Lung microvascular endothelial cell (primary cell): ENCODE data around the gene GLUD1. TPM values are rescaled to one million over a fixed set of nuclear protein-coding genes. Genes with fewer than 3 reads are reported as not detected.
A peak's percentile ranks its signal among the peaks of the same experiment; 100 is the strongest.
"Not testable (repeated sequence)": the region's sequence is repeated elsewhere in the genome, so short reads cannot be mapped to it uniquely, and the experiment has no call there.

Experiments
- DNase-seq, 2 donors: peaks; one replicate each; pipeline versions ENCODE4 v3.0.0 to v3.0.0-alpha.2; 2010; ENCODE audit warnings: low read depth in 2 of 2
- total RNA-seq: library from RNA; depleted of rRNA; stranded (reverse); fragments of >200 nt; gene quantifications from 2 replicates; pipeline ENCODE4 v1.2.1, GENCODE V29; 2014

The GLUD1 gene
- 141 and 146 TPM in 2 replicates for total RNA-seq

DNA sequence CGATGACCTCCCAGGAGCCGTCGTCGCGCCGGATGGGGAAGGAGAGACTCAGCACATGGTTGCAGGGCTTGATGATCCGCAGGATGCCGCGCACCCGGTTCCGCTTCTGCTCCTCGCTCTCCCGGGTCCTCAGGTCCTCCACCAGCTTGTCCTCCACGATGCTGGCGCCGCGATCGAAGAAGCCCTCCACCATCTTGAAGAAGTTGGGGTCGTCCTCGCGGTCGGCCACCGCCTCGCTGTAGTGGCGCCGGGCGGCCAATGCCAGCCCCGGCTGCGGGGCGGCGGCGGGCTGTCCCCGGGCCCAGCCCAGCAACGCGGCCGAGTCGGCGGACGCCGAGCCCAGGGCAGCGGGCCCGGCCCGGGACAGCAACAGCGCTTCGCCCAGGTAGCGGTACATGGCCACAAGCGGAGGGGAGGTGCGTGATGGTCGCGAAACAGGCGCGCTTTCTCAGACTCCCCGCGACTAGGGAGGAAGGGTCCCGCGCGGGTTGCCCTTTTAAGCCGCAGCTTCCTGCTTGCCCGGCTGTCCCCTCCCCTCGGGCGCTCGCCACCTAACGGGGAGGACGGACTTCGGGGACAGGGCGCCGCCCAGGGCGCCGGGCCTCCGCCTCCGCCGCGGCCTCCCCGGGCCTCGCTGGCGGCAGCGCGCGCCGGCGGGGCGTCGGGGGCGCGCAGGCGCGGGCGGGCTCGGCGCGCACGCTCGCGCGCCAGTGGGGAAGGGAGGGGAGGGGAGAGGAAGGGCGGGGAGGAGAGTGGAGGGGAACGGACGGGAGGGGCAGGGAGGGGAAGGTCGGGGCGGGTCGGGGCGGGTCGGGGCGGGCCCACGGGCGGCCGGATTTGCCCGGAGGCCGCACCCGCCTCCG is at the start of gene GLUD1, which contains the start of gene SHLD2:
TSS of gene GLUD1 (minus strand) at position 471 of the 863 bp plus-strand sequence. CDS start at position 397, 74 bp downstream.
TSS of gene SHLD2 (plus strand) at position 834 of the 863 bp plus-strand sequence. CDS start 56,149 bp downstream, outside the sequence.
- DNase-seq = peak; percentile 92 to 95

DNA sequence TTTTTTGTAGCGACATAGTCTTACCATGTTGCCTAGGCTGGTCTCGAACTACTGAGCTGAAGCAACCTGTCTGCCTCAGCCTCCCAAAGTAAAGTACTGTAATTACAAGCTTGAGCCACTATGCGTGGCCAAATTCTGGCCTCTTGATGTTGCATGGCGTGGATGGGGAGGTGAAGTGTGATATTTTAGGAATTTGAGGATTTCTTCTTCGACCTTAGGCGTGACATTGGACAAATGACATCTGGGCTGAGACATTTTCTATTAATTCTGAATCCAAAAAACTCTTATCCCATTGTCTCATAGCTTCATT is 48.4 kb upstream of the GLUD1 start:
- not testable (repeated sequence) for DNase-seq

DNA sequence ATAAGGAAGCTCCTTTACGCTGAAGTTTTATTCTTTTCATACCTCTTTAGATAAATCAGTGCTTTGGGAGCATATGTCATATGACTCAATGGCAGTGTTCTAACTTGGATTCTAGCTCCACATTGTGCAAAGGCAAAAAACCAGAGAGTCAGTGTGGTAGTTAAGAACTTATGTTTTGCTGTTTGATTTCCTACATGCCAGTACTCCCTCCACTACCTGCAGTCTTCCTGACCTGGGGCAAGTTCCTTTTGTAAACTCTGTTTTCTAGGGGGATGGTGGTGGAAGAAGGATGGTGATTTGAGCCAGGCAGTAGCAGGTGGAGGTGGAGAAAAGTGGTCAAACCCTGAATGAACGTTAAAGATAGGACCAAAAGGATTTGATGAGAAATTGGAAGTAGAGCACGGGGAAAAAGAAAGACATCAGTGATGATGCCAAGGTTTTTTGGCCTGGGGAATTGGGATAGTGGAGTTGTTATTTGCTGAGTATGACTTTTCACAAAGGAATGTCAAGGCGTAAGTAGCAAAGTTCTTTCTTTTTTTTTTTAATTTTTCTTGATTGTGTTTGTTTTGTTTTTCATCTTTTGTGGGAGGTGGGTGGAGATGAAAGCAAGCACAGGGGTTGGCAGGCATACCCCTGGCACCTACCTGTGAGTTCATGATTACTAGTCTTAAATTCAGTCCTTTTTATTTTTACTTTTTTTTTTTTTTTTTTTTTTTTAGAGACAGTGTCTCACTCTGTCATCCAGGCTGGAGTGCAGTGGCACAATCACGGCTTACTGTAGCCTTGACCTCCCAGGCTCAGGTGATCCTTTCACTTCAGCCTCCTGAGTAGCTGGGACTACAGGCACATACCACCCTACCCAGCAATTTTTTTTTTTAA is 47.8 kb upstream of the GLUD1 start:
- DNase-seq = peak in 1 of 2 donors; percentile 1

DNA sequence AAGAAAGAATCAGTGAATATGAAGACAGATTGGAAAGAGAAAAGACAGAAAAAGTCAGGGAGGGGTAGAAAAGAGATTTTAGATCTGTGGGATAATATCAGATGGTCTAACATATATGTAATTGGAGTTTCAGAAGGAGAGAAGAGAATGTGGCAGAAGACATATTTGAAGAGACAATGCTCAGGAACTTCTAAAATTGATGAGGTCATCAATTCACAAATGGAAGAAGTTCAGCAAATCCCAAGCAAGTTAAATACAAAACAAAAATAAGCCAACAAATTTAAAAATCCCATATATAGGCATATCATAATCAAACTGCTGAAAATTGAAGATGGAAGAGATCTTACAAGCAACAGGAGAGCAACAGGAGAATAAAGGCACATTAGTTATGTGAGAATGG is 42.8 kb upstream of the GLUD1 start:
- DNase-seq = not testable (repeated sequence)

DNA sequence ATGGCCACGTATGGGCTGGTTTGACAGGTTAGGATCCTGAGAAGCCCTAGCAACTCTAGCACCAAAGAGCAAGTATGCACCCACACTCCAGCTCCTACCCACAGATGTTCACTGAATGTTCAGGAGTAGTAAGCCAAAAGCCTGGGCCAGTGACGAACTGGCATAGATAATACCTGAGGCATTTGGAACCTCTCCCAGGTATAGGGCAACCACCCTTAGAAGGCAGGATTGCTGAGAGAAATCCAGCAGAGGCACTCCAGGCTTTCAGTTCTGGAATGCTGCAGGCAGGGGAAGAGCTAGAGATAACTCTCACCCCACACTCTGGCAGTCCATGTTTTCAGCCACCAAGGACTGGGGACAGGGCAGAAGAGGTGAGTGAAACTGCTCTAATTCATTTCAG is 39.8 kb upstream of the GLUD1 start:
- DNase-seq = not testable (repeated sequence)

DNA sequence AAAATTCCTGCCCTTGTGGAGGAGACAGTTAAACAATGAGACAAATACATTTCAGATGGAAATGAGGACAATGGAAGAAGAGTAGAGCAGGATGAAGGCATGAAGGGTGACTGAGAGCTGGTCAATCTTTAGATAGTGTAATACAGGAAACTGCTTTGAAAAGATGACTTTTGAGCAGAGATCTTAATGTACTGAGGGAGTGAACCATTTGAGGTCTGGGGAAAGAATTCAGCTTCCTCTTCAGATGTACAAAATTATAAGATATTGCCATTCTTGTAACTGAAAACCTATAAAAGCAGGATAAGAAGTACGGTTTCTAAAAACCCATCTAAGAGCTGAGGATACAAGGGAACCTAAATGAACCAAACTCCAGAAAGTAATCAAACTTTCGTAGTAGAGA is 39.3 kb upstream of the GLUD1 start:
- DNase-seq = not testable (repeated sequence)

DNA sequence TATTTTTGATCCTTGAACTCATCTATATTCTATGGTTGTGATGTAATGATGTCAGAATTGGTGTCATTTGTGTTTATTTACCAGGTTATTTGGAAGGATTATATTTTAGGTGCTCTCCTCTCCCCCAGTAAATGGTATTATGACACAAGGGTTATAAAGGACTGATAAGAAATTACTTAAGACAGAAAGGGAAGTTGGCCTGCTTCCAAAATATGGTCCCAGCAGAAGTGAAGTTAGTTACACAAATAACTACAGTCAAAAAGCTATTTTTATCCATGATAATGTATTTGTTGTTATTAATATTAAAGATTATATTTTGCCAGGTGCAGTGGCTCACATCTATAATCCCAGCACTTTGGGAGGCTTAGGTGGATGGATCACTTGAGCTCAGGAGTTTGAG is 37.5 kb upstream of the GLUD1 start:
- peak in 1 of 2 donors; percentile 60 for DNase-seq

DNA sequence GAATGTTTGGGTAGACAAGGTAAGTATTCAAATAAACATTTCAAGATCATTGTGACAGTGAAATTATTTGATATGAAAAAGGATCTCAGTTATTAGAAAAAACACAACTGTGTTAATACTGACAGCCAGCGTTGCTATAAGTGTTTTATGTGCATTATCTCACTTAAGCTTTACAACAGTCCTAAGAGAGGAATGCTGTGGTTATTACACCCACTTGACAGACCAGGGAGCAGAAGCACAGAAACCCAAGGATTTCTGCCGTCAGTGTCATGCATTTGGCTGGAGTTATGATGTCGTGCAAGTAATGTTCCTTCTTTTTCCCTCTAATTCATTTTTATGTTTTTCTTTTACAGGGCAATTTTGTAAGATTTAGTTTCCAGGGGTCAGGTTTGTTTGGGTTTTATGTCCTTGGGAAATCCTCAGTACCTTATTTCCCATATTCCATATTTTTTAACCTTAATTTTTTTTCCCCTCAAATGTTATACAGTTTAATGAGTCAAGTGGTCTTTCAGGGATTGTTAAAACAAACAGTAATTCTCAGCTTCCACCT is 33.0 kb upstream of the GLUD1 start:
- not testable (repeated sequence) for DNase-seq

DNA sequence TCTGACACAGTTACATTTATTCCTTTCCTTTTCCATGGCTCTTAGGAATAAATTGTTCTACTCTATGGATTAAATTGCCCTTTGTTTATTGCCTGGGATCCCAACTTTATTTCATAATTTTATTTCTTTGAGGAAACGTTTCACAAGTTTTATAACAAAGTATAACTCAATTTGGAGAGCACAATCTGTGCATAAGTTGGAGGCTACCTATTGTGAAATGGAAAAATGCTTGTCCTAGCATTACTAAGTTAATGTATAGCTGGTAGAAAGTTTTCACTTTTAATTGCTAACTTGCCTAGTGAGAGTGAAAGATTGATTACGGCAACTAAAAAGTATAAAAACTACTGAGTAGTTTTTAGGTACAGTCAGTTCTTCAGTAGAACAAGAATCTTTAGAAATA is 32.4 kb upstream of the GLUD1 start:
- DNase-seq = not testable (repeated sequence)

DNA sequence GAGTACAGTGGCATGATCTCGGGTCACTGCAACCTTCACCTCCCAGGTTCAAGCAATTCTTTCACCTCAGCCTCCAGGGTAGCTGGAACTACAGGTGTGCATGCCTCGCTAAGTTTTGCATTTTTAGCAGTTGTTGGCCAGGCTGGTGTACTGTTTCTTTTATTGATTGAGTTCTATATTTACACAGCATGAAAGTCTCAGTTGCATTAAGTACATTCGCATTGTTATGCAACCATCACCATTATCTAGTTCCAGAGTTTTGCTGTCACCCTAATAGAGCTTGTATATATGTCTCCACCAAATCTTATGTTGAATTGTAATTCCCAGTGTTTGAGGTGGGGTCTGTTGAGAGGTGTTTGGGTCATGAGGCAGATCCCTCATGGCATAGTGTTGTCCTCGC is 28.7 kb upstream of the GLUD1 start:
- not testable (repeated sequence) for DNase-seq

DNA sequence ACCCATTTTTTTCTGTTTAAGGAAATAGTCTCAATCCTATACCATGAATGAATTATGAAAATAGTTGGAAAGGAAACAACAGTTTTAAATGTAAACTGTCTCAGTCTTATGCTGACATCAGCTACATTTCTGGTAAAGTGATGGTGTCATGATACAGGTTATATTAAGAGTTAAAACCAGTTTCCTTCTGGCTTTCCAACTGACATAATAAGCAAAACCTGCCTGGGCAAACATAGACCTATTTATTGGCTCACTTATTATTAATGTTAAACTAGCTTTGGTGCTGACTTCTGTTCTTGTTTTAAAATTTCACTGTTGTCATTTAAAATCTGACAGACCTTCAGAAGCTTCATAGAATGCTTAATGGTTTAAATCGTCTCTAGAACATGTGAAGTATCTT is 24.4 kb upstream of the GLUD1 start:
- DNase-seq = not testable (repeated sequence)

DNA sequence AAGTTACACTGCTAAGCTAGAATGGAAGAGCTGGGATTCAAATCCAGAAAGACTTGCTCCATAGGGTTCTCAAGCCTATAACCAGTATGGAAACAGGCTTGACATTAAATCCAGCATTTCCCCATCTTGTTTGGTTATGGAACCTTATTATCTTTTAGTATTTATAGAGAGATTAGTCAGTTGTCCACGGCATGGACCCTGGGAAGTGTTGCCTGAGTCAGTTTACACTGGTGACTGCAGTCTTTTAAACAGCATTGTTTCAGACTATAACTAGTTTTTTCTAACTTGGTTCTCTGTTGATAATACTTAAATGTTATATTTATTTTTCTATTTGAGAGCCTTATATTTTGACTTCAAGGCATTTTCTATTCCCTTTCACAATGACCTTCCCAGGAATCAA is 23.5 kb upstream of the GLUD1 start:
- not testable (repeated sequence) for DNase-seq

DNA sequence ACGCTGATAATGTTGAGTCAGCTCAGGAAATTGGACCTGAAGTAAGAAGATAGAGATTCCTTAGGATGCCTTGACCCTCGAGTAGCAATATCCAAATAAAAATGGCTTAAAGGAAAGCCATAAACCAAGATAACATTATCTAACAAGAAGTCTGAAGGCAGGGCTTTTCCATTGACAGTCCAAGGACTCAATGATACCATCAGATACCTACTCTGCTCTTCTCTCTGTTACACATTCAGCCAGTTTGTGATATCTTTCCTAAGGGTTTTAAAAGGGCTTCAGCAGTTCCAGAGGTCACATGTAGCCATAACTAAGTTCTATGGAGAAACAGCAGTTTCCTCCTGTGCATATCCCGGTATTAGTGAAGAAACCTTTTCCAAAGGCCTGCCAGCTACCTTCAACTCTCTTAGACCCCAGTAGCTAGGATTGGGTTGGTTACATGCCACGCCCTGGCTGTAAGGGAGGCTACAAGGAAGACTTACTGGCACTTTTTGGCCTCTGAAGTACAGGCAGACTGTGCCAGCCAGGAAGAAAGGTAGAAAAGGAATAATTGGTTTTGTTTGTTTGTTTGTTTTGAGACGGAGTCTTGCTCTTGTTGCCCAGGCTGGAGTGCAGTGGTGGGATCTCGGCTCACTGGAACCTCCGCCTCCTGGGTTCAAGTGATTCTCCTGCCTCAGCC is 10.9 kb upstream of the GLUD1 start:
- DNase-seq = no peak

DNA sequence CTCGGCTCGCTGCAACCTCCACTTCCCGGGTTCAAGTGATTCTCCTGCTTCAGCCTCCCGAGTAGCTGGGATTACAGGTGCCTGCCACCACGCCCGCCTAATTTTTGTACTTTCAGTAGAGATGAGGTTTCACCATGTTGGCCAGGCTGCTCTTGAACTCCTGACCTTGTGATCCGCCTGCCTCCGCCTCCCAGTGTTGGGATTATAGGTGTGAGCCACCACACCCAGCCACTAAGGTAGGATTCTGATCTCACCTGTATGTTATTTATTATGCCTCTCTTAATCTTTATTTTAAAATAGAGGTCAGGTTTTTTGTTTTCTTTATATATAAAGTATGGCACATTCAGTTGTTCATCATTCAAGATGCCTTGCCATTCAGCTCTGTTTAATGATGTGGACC is 10.1 kb upstream of the GLUD1 start:
- DNase-seq = not testable (repeated sequence)

DNA sequence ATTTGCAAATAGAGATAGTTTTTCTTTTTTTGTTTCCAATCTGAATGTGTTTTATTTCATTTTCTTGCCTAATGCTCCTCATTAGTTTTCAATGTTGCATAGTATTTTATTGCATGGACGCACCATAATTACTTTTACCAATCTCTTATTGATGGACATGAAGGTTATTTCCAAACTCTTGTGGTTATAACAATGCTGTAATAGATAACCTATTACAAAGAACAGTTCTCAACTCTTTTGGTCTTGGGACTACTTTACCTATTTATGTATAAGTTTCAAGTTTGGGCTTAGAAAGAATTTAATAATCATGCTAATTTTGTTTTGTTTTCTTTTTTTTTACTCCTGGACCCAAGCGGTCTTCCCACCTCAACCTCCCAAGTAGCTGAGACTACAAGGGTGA is 7.4 kb upstream of the GLUD1 start:
- no peak for DNase-seq

DNA sequence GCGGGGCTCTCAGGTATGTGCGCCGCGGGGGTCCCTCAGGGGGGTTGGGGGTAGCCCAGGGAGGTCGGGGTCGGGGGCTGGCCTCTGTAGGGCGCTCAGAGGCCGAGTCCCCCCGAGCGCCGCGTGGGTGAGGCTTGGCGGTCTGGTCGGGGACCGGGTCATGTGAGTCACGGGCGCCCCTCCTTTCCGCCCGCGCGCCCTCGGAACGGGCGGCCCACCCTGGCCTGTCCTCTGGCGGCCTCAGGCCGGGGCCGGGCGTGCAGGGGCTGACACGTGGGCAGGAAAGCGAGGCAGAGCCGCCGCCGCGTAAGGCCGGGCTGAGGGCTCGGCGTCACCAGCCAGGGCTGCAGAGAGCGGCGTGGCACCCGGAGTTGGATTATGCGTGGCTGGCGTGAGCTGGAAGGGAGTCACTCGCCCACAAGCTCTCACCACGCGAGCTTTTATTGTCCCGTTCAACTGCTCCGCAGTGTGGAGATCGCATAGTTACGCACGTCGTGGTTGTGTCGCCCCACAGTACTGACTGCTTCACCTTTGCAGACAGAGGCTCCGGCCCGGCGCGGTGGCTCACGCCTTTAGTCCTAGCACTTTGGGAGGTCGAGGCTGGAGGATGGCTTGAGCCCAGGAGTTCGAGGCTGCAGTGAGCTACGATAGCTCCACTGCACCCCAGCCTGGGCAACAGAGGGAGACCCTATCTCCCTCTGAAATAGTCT is 748 bp upstream of the GLUD1 start:
- peak; percentile 91 for DNase-seq

DNA sequence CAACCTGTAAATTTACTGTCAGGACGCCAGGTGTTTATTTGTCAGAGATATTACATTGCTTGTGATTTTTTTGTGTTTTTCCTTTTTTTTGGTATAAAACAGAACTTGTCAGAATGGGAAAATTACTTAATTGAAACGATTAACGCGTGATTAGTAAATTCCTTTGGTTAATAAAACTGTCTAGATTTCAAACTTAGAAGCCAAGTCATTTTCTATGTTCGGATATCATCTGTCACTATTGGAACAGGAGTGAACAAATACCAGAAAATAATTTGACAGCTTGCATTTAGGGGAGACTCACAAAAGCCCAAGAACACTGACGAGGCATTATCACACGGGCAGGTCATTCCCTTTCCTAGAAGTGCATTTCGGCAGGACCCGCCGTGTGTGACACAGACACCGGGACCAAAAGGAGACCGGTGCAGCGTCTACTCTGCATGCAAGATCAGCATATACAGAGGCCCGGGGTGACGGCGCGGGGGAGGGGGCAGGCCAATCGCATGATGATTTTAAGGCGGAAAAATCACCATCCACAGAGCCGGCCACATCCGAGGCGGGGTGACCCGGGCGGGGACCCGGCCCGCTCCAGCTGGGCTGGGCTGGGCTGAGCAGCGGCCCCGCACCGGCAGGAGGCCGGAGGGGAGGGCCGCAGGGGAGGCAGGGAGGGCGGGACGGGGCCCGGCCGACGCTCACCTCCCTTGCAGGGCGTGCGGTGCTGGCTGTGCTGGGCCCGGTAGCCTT is 841 bp downstream of the GLUD1 start:
- peak; percentile 46 to 49 for DNase-seq

DNA sequence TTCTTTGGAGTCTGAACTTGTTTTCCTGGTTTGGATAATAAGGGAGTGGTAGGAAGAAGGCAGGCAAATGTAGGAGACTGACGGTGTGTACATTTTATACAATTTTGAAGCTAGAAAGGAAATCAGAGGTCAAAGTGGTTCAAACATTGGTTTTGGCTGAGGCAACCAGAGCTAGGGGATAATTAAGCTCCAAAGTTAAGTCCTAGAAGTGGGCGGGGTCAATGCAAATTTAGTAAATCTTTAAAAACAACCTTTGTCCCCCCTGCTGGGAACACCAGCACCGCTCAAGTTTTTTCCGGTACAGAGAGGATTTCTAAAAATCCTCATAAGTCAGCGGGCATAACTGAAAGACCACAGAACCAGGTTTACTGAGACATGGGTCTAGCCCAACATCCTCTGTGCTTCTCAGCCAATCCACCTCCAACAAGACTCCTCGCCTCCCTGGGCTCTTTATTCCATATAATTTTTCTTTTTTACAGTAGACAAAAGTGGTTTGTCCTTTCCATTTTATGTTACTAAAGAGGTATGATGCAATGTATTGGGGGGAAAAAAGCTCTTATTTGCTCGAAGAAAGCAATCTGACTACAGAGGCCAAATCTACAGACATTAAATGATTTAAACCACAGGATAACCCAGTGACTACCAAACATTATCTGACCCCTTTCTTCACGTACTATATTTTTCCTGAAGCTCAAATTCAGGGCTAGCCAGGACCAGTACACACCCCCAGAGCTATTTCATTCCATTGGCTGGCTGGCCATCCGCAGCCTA is 1.6 kb downstream of the GLUD1 start:
- DNase-seq = peak; percentile 44 to 65

DNA sequence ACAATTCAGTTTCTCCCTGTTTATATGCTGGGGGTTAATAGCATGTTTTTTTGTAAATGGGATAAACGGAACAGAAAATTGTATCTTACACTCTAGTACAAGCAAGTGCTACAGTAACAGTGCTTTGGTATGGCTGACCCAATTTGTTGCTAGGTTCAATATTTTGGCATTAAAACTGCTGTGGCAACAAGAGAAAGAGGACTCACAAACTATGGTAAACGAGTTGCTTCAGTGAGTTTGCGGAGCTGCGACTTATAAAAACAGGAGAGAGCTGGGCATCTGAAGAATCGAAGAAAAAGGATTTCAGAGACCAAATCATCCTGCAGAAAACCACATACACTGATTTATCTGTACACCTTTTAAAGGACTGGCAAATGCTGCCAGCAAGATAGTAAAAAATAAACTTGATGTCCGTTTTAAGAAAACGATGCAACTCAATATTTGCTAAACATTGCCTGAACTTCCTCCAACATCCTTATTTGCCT is 2.2 kb downstream of the GLUD1 start:
- DNase-seq = peak; percentile 63
